SK-N-SH treated with all-trans-retinoic acid at 6 μM for 48 hours (cell line): ENCODE measurements around the gene IL17RA.

Source experiments
- ATAC-seq: fragments of 200-7000 bp; cut with Tn5 transposase; 3 replicates; pipeline ENCODE4 v1.9.1; 2020; ENCODE audit warnings: mild to moderate bottlenecking, moderate library complexity
- BACH2 ChIP-seq: fragments of 250-450 bp; sonication (Bioruptor Pico); IDR thresholded peaks from 2 replicates; pipeline ENCODE4 v1.9.0; 2021; ENCODE audit warnings: mild to moderate bottlenecking, borderline replicate concordance
- OSR1 ChIP-seq: fragments of 250-450 bp; sonication (Bioruptor Pico); IDR thresholded peaks from 2 replicates; pipeline ENCODE4 v1.8.0; 2022; ENCODE audit warnings: moderate library complexity, mild to moderate bottlenecking, inconsistent platforms
- RARB ChIP-seq: fragments of 250-450 bp; sonication (Bioruptor Pico); IDR thresholded peaks from 2 replicates; pipeline ENCODE4 v1.8.0; 2021; ENCODE audit warnings: mild to moderate bottlenecking, moderate library complexity
- TOX ChIP-seq: fragments of 250-450 bp; sonication (Bioruptor Pico); IDR thresholded peaks from 2 replicates; pipeline ENCODE4 v1.8.0; 2021; ENCODE audit warnings: mild to moderate bottlenecking, moderate library complexity, borderline replicate concordance
- ZFP3 ChIP-seq: fragments of 250-450 bp; sonication (Bioruptor Pico); IDR thresholded peaks from 2 replicates; pipeline ENCODE4 v1.5.0; 2020; ENCODE audit warnings: mild to moderate bottlenecking, moderate library complexity
- ZFP30 ChIP-seq: fragments of 450-650 bp; formaldehyde crosslinking; IDR thresholded peaks from 2 replicates; pipeline ENCODE4 v1.5.0; 2022; ENCODE audit warnings: mild to moderate bottlenecking, moderate library complexity
- TF ChIP-seq, protein P1 (sequence below): fragments of 250-450 bp; sonication (Bioruptor Pico); IDR thresholded peaks from 2 replicates; pipeline ENCODE4 v1.8.0; 2021; ENCODE audit warnings: low read depth, mild to moderate bottlenecking, moderate library complexity, borderline replicate concordance
- TF ChIP-seq, protein P2 (sequence below): fragments of 250-450 bp; sonication (Bioruptor Pico); IDR thresholded peaks from 2 replicates; pipeline ENCODE4 v1.5.1; 2021; ENCODE audit warnings: mild to moderate bottlenecking, moderate library complexity

Gene IL17RA

DNA sequence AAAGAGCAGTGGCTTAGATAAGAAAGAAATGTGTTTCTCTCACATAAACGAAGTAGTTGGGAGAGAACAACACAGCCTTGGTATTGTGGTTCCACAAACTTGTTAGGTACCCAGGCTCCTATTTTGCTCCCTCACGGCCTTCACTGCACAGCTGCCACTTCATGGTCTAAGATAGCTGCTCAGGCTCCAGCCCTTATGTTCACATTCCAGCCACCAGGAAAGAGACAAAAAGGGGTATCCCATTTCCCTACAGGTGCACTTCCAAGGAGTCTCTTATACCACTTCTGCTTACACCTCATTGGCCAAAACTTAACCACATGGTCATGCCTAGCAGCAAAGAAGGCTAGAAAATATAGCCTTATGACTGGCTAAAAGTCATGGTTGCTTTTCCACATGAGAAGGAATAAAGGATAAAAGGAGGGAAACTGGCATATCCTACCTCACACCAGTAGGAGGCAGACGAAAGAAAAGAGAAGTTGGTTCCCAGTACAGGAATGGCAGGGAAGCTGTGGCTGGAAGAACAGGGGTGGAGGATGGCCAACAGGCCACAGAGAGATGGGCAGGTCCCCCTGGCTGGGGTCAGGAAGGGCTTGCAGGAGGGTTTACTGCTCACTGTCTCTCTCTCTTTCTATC, 79.7 kb downstream of the IL17RA start:
- ATAC-seq, result no peak
- TF ChIP-seq RARB (CRISPR knock-in tag), result no peak
- TF ChIP-seq, protein P1, sequence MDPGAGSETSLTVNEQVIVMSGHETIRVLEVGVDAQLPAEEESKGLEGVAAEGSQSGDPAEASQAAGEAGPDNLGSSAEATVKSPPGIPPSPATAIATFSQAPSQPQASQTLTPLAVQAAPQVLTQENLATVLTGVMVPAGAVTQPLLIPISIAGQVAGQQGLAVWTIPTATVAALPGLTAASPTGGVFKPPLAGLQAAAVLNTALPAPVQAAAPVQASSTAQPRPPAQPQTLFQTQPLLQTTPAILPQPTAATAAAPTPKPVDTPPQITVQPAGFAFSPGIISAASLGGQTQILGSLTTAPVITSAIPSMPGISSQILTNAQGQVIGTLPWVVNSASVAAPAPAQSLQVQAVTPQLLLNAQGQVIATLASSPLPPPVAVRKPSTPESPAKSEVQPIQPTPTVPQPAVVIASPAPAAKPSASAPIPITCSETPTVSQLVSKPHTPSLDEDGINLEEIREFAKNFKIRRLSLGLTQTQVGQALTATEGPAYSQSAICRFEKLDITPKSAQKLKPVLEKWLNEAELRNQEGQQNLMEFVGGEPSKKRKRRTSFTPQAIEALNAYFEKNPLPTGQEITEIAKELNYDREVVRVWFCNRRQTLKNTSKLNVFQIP (CRISPR knock-in tag), result no peak
- TF ChIP-seq BACH2, result no peak
- TF ChIP-seq OSR1, result no peak
- TF ChIP-seq ZFP3, result no peak
- no peak for TF ChIP-seq ZFP30 (CRISPR knock-in tag)
- no peak for TF ChIP-seq TOX (CRISPR knock-in tag)
- TF ChIP-seq, protein P2, sequence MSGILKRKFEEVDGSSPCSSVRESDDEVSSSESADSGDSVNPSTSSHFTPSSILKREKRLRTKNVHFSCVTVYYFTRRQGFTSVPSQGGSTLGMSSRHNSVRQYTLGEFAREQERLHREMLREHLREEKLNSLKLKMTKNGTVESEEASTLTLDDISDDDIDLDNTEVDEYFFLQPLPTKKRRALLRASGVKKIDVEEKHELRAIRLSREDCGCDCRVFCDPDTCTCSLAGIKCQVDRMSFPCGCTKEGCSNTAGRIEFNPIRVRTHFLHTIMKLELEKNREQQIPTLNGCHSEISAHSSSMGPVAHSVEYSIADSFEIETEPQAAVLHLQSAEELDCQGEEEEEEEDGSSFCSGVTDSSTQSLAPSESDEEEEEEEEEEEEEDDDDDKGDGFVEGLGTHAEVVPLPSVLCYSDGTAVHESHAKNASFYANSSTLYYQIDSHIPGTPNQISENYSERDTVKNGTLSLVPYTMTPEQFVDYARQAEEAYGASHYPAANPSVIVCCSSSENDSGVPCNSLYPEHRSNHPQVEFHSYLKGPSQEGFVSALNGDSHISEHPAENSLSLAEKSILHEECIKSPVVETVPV (CRISPR knock-in tag), result no peak
- TF ChIP-seq, all 23 proteins: peak for 0
